AG08395 (cell line): ENCODE data around the gene FAS.

Experiments
- DNase-seq: peaks from one replicate; pipeline ENCODE4 v3.0.0; 2012; ENCODE audit warnings: mixed read lengths, low spot score

The FAS gene

DNA sequence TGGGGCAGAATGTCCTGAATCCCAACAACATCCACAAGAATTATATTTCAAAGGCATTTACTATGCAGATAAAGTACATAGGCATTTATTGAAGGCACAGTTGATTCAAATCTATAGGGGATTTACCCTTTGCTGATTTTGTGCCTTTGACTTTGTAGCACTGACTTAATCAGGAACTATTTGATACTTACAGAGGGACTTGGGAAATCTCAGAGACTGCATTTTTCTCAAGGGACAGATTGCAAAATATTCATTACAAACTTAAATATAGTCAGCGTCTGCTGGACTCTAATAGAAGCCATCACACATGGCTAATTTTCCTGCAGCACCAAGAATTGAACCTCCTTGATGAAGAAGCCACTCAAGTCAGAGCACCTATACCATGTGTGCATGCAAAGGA is 44.9 kb downstream of the FAS start:
- DNase-seq, result no peak

DNA sequence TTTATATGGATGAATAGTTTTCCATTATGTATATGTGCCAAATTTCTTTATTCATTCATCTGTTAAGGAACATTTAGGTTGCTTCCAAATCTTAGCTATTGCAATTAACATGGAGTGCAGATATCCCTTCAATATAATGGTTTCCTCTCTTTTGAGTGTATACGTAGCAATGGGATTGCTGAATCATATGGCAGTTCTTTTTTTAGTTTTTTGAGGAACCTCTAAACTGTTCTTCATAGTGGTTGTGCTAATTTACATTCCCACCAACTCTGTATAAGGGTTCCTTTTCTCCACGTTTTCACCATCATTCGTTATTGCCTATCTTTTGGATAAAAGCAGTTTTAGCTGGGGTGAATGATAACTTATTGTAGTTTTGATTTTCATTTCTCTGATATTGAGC is 46.5 kb downstream of the FAS start:
- no peak for DNase-seq

GRCh38 chr10:89042562-89042961 is 52.0 kb downstream of the FAS start:
- no peak for DNase-seq

DNA sequence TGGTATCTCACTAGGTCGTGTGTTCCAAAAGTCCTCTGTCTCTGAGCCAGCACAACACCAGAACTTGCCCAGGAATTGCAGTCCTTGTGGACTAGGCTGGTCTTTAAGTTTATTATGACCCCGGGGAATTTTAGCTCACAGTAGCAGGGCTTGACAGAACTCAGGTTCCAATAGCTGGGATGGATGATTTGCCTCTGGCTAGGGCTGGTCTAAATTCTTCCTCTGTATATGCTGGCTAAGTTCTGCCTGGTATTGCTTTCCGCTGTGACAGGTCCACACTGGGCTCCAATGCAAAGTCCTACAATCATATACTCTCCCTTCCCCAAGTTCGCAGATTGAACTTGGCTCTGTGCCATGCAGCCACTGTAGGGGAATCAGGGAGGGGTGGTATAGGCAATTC is 52.5 kb downstream of the FAS start:
- no peak for DNase-seq

- DNase-seq, result peak; percentile 62
Observed at GRCh38 chr10:89047397-89047796, 56.8 kb downstream of the FAS start.

- DNase-seq, result no peak
Observed at GRCh38 chr10:89051593-89051992, 61.0 kb downstream of the FAS start.

- no peak for DNase-seq
Observed at GRCh38 chr10:89053555-89053954, 63.0 kb downstream of the FAS start.

DNA sequence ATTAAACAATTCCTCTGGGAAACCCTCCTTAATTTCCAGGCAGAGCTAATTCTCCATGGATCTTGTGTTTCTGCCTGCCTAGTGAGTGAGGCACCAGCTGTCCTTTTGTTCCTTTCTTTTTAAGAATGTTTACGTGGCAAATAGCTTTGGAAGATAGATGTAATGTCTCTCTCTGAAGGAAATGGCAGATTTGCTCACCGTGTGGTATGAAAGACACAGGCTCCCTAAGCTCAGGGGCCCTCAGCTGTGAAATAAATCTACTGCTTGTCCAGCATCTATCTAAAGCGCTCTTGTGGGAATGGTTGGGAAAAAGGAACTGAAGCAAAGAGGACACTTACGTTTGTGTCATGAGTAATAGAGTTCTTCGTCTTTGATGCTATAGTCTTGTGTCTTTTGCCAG is 64.6 kb downstream of the FAS start:
- no peak for DNase-seq

DNA sequence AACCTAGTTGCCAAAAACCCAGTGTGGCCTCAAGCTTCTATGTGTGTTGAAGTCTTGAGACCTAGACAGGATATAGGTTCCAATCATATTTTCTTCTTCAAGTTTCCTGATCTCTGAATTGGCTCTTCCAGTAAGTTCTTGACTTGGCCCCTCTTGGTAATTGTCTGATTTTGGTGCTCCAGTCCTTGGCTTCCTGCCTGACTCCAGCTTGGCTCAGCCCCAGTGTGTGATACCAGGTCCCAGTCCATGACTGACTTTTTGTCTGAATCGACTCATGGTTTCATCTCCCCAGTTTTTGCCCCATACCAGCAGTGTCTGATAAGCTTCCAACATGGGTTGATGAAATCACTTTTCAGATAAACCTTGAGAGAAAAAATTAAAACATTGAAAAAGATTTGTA is 72.3 kb downstream of the FAS start:
- no peak for DNase-seq

GRCh38 chr10:89063465-89063864 is 72.9 kb downstream of the FAS start:
- no peak for DNase-seq

DNA sequence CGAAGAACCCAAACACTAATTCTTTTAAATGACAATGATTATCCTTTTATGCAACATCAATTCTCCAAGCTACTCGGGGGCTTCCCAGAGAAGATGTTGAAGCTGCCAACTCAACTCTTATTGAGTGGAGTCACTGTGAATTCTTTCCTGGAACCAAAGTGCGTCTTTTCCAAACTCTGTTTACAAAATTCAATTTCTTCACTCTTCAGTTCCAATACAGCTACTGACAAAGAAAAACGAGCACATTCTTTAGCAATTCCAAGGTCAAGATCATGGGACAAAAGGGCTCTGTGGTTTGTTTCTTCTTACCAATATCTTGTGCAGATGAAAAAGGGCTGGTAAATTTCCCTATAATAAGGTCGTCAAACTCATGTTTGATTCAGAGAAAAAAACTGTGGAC is 74.2 kb downstream of the FAS start:
- no peak for DNase-seq
